ENCODE results near the gene SNRNP200.
A peak's percentile ranks its signal among the peaks of the same experiment; 100 is the strongest.

Gene SNRNP200

DNA sequence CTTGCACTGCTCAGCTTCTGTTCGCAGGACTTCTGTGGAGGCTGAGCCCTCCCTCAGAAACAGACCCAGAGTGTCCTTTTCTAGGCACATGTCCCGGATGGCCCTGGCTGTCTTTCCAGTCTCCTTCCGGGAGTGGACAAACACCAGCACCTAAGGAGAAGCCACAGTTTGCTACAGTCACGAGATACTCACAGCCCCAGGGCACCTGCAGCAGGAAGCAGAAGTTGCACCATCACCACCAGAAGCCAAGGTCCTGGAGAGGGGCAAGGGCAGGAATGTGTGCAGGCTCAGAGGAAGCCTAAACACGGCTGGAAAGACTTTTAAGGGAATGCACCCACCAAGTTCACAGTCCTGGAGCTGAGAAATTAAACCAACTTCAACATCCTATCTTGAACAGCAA lies 13.6 kb downstream of the SNRNP200 start:
- Histone ChIP-seq H3K9ac (ENCODE audit: low read length in 5 of 5) (no peak overlapping the region), H3K4me1 (ENCODE audit: control insufficient read depth in 5 of 5, insufficient read depth in 5 of 5, low read length in 5 of 5) (peaks cover 0 to 10% (median 5%) of the 10 kb centered on the region in 5 donors), H3K9me3 (ENCODE audit: control insufficient read depth in 5 of 5, low read length in 5 of 5) (no peaks in the 10 kb centered on the region), H3K27me3 (ENCODE audit: control insufficient read depth in 5 of 5, insufficient read depth in 4 of 5, low read length in 5 of 5) (no peaks in the 10 kb centered on the region), H3K4me3 (ENCODE audit: low read depth in 1 of 5, low read length in 5 of 5) (no peak overlapping the region), H3K27ac (ENCODE audit: low read depth, low read length) (no peak overlapping the region), H3K36me3 (ENCODE audit: control insufficient read depth in 5 of 5, insufficient read depth in 5 of 5, low read length in 5 of 5) (peaks cover 39 to 99% (median 94%) of the 10 kb centered on the region in 5 donors)

DNA sequence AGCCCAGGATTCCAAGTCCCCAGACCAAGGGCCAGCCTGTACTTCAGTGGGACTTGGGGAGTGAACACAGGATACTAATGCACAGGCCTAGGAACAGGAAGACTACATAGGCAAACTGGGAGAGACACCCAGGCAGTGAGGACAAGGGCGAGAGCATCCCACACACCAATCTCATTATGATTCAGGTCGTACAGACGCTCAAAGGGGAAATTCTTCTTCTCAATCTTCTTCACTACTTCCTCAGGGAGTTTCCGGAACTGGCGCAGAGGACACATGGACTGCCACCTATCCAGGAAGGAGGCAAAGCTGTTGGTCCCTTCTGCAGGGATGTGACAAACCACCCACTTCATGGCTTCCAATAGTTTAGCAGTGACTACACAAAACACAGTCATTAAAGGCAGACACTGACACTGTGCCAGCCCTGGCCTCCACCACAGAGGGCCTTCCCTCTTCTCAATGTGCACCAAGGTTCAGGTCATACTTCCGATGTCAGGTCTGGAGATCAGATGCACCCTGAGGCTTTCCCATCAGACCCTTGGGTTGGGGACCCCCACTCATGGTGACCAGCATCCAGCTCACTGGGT lies 18.0 kb downstream of the SNRNP200 start:
- H3K4me3 ChIP-seq (ENCODE audit: low read depth in 1 of 5, low read length in 5 of 5): no peak overlapping the region

DNA sequence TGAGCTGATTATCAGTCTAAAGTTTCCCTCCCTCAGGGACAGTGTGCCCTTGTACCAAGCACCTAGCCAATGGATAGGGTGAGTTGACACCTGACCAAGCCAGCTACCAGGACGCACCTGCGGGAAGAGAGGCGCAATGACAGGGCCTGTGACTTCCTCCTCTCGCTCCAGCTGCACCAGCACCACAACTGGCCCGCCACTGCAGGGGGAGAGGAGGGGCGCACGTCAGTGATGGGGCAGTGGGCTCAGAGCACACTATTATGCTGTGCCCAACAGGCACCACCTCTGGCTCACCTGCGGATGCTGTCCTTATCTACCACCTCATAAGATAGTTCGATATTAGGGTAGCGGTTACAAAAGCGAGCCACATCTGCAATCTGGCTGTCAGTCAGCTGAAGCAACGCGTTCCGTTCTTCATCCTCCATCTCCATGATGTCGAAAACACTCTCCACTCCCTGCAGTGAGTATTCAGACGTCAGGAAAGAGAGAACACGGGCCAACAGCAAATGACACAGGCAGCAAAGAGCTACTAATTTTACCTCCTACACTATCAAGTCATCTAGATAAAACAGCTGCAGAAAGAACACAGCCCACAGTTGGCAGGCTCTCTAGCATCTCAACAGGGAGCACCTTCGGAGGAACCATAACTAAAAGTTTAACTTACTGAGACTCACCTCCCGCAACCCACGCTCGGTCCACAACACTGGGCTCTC lies 28.4 kb downstream of the SNRNP200 start:
- no peak overlapping the region for H3K4me3 ChIP-seq (ENCODE audit: low read depth in 1 of 5, low read length in 5 of 5)
- H3K9me3 ChIP-seq (ENCODE audit: control insufficient read depth in 5 of 5, low read length in 5 of 5): no peaks in the 10 kb centered on the region
- H3K27ac ChIP-seq (ENCODE audit: low read depth, low read length): no peak overlapping the region
- H3K9ac ChIP-seq (ENCODE audit: low read length in 5 of 5): no peak overlapping the region
- no peaks in the 10 kb centered on the region for H3K27me3 ChIP-seq (ENCODE audit: control insufficient read depth in 5 of 5, insufficient read depth in 4 of 5, low read length in 5 of 5)
- H3K4me1 ChIP-seq (ENCODE audit: control insufficient read depth in 5 of 5, insufficient read depth in 5 of 5, low read length in 5 of 5): no peaks in the 10 kb centered on the region
- peaks cover 5 to 95% (median 80%) of the 10 kb centered on the region in 5 donors for H3K36me3 ChIP-seq (ENCODE audit: control insufficient read depth in 5 of 5, insufficient read depth in 5 of 5, low read length in 5 of 5)

More for the DNA sequence above, 18.0 kb downstream of the SNRNP200 start:
- H3K27me3 ChIP-seq (ENCODE audit: control insufficient read depth in 5 of 5, insufficient read depth in 4 of 5, low read length in 5 of 5): no peaks in the 10 kb centered on the region
- no peak overlapping the region for H3K27ac ChIP-seq (ENCODE audit: low read depth, low read length)
- H3K9me3 ChIP-seq (ENCODE audit: control insufficient read depth in 5 of 5, low read length in 5 of 5): no peaks in the 10 kb centered on the region
- peaks cover 31 to 100% (median 98%) of the 10 kb centered on the region in 5 donors for H3K36me3 ChIP-seq (ENCODE audit: control insufficient read depth in 5 of 5, insufficient read depth in 5 of 5, low read length in 5 of 5)
- no peaks in the 10 kb centered on the region for H3K4me1 ChIP-seq (ENCODE audit: control insufficient read depth in 5 of 5, insufficient read depth in 5 of 5, low read length in 5 of 5)
- no peak overlapping the region for H3K9ac ChIP-seq (ENCODE audit: low read length in 5 of 5)

DNA sequence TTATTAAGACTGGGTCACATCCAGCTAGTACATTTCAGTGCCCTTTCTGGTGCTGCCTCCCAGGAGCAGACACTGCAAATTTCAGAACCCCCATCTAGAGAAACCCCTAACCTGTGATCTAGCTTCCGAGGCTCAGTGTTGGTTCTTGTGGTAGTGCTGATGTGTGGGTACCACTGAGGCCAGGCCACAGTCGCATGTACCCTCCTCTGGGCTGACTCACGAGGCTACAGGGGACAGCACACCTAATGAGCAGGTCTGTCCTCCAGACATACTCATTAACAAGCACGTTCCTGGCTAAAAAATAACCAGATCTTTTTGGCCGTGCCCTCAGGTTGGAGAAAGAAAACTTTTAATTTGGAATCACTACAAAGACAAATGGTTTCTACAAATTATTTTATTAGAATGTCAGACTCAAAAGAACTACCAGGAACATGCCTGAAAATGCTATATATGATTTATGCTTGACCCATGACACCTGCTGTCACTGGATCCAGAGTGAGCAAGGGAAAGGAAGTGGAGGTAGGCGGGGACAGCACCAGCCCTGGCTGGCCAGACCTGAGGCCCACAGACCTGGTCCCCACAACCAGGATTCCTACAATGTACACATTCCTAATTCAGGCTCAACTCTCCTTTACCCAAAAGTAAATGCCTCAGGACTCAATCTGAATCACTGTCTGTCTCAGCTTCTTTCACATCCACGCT lies 30.8 kb downstream of the SNRNP200 start:
- H3K4me1 ChIP-seq (ENCODE audit: control insufficient read depth in 5 of 5, insufficient read depth in 5 of 5, low read length in 5 of 5): no peaks in the 10 kb centered on the region
- H3K9ac ChIP-seq (ENCODE audit: low read length in 5 of 5): no peak overlapping the region
- no peak overlapping the region for H3K27ac ChIP-seq (ENCODE audit: low read depth, low read length)
- H3K36me3 ChIP-seq (ENCODE audit: control insufficient read depth in 5 of 5, insufficient read depth in 5 of 5, low read length in 5 of 5): peaks cover 2 to 93% (median 77%) of the 10 kb centered on the region in 5 donors
- no peaks in the 10 kb centered on the region for H3K27me3 ChIP-seq (ENCODE audit: control insufficient read depth in 5 of 5, insufficient read depth in 4 of 5, low read length in 5 of 5)
- no peaks in the 10 kb centered on the region for H3K9me3 ChIP-seq (ENCODE audit: control insufficient read depth in 5 of 5, low read length in 5 of 5)
- H3K4me3 ChIP-seq (ENCODE audit: low read depth in 1 of 5, low read length in 5 of 5): no peak overlapping the region

DNA sequence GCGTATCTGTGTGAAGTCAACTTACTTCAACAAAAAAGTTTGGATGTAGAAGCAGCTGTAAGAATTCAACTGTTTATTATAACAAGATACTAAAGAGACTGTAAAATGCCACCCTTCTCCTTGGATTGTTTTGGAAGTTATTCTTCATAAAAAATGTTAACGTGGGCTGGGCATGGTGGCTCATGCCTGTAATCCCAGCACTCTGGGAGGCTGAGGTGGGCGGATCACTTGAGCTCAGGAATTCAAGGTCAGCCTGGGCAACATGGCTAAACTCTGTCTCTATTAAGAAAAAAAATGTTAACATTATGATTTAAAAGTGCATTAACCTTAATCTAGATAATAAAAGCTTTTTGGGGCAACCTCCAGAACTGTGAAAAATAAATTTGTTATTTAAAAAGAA lies 31.6 kb downstream of the SNRNP200 start:
- Histone ChIP-seq H3K4me1 (ENCODE audit: control insufficient read depth in 5 of 5, insufficient read depth in 5 of 5, low read length in 5 of 5) (peaks cover 0 to under 1% (median 0%) of the 10 kb centered on the region in 5 donors), H3K27ac (ENCODE audit: low read depth, low read length) (no peak overlapping the region), H3K4me3 (ENCODE audit: low read depth in 1 of 5, low read length in 5 of 5) (no peak overlapping the region), H3K36me3 (ENCODE audit: control insufficient read depth in 5 of 5, insufficient read depth in 5 of 5, low read length in 5 of 5) (peaks cover 2 to 93% (median 77%) of the 10 kb centered on the region in 5 donors), H3K27me3 (ENCODE audit: control insufficient read depth in 5 of 5, insufficient read depth in 4 of 5, low read length in 5 of 5) (no peaks in the 10 kb centered on the region), H3K9ac (ENCODE audit: low read length in 5 of 5) (no peak overlapping the region), H3K9me3 (ENCODE audit: control insufficient read depth in 5 of 5, low read length in 5 of 5) (no peaks in the 10 kb centered on the region)

DNA sequence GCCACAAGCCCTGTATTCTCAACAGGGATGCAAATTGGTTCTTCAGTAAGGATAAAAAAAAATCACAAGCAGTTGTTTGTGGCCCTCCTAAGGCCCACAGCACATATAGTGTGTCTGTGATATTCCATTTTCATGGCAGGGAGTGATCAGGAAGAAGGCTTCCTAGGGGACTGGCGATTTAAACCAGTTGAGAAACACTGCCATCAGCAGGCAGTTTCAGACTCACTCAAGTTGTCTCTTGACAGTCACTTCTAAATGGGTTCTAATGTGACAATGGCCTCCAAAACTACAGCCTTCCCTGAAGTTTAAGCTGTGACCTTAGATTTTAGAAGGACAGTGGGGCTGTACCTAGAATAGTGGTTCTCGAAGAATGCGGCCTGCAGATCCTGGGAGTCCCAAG lies 33.4 kb downstream of the SNRNP200 start:
- H3K27me3 ChIP-seq (ENCODE audit: control insufficient read depth in 5 of 5, insufficient read depth in 4 of 5, low read length in 5 of 5): no peaks in the 10 kb centered on the region
- no peak overlapping the region for H3K27ac ChIP-seq (ENCODE audit: low read depth, low read length)
- H3K9me3 ChIP-seq (ENCODE audit: control insufficient read depth in 5 of 5, low read length in 5 of 5): no peaks in the 10 kb centered on the region
- peaks cover 2 to 8% (median 5%) of the 10 kb centered on the region in 5 donors for H3K4me1 ChIP-seq (ENCODE audit: control insufficient read depth in 5 of 5, insufficient read depth in 5 of 5, low read length in 5 of 5)
- peaks cover 5 to 91% (median 72%) of the 10 kb centered on the region in 5 donors for H3K36me3 ChIP-seq (ENCODE audit: control insufficient read depth in 5 of 5, insufficient read depth in 5 of 5, low read length in 5 of 5)
- no peak overlapping the region for H3K9ac ChIP-seq (ENCODE audit: low read length in 5 of 5)
- no peak overlapping the region for H3K4me3 ChIP-seq (ENCODE audit: low read depth in 1 of 5, low read length in 5 of 5)

DNA sequence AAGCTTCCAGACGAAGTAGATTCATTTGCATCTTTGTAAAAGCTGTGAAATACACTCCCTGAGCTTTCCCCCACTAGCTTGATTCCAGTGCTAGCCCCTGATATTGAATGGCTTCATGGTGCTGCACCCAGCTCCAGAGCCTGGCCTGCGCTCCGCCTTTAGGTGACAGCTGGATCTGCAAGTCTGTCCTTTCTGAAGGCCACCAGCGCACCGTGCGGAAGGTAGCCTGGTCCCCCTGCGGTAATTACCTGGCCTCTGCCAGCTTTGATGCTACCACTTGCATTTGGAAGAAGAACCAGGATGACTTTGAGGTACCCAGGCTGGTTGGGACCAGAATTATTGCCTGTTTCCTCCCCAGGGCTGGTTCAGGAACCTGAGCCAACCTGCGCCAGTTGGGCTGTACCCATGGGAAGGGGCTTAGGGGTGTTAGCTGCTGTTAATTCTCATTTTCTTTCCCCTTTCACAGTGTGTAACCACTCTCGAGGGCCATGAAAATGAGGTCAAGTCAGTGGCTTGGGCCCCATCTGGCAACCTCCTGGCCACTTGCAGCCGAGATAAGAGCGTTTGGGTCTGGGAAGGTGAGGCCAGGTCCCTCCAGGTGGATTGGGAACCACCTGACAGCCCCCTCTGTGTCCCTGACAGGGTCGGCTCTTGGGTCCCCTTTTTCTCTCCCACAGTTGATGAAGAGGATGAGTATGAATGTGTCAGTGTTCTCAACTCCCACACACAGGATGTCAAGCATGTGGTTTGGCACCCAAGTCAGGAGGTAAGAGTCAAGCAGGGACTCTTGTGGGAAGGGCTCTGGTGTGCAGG lies 38.0 kb downstream of the SNRNP200 start:
- Histone ChIP-seq H3K4me1 (ENCODE audit: control insufficient read depth in 5 of 5, insufficient read depth in 5 of 5, low read length in 5 of 5) (peaks cover 7 to 36% (median 29%) of the 10 kb centered on the region in 5 donors), H3K36me3 (ENCODE audit: control insufficient read depth in 5 of 5, insufficient read depth in 5 of 5, low read length in 5 of 5) (peaks cover 5 to 58% (median 38%) of the 10 kb centered on the region in 5 donors), H3K9ac (ENCODE audit: low read length in 5 of 5) (peak overlapping the region in 3 of 5 donors; percentile 28 to 59 (median 42)), H3K27me3 (ENCODE audit: control insufficient read depth in 5 of 5, insufficient read depth in 4 of 5, low read length in 5 of 5) (no peaks in the 10 kb centered on the region), H3K4me3 (ENCODE audit: low read depth in 1 of 5, low read length in 5 of 5) (peak overlapping the region; percentile 21 to 96 (median 82)), H3K9me3 (ENCODE audit: control insufficient read depth in 5 of 5, low read length in 5 of 5) (no peaks in the 10 kb centered on the region), H3K27ac (ENCODE audit: low read depth, low read length) (peak overlapping the region; percentile 93)

DNA sequence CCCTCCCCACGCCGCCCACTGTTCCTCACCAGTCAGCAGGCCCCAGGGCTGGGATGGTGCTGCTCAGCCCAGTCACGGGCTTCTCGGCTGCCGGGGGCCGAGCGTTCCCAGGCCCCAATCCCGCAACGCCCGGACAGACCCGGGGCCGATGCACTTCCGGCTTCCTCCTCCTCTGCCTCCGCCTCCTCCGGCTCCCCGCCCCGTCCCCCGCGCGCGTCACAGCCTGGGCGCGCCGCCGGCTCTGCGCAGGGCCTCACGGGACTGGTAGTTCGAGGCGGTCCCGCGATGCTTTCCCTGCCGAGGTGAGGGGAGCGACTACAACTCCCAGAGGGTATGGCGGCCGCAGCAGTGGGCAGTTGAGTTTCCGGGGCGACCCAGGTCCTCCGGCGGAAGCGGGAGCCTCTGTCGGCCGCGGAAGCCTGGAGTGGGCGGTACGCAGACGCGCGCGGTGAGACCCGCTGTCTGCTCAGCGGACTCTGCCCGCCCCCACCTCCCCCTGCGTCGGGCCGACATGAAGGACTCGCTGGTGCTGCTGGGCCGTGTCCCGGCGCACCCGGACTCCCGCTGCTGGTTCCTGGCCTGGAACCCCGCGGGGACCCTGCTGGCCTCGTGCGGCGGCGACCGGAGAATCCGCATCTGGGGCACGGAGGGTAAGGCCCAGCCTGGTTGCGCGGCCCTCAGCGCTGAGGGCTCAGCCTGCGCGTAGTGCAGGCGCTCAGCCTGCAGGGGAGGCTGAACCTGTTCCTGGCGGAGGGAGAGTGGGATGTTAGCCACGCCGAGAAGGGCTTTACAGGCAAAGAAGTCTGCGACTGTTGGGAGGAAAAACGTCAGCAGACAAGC lies 39.3 kb downstream of the SNRNP200 start, which contains the start of the genes CIAO1 and TMEM127:
Gene CIAO1 (plus strand): TSS at position 386 of the 840 bp plus-strand sequence. CDS start 126 bp downstream, at position 512.
Gene TMEM127 (minus strand): TSS at position 158 of the 840 bp plus-strand sequence. CDS start 616 bp downstream, outside the sequence.
- peaks cover 7 to 47% (median 37%) of the 10 kb centered on the region in 5 donors for H3K4me1 ChIP-seq (ENCODE audit: control insufficient read depth in 5 of 5, insufficient read depth in 5 of 5, low read length in 5 of 5)
- H3K27me3 ChIP-seq (ENCODE audit: control insufficient read depth in 5 of 5, insufficient read depth in 4 of 5, low read length in 5 of 5): no peaks in the 10 kb centered on the region
- no peaks in the 10 kb centered on the region for H3K9me3 ChIP-seq (ENCODE audit: control insufficient read depth in 5 of 5, low read length in 5 of 5)
- H3K4me3 ChIP-seq (ENCODE audit: low read depth in 1 of 5, low read length in 5 of 5): peak within 1 kb of the TSS; percentile 82 to 96 (median 93)
- peaks cover 3 to 54% (median 31%) of the 10 kb centered on the region in 5 donors for H3K36me3 ChIP-seq (ENCODE audit: control insufficient read depth in 5 of 5, insufficient read depth in 5 of 5, low read length in 5 of 5)
- peak within 1 kb of the TSS; percentile 68 to 97 (median 96) for H3K9ac ChIP-seq (ENCODE audit: low read length in 5 of 5)
- H3K27ac ChIP-seq (ENCODE audit: low read depth, low read length): peak within 1 kb of the TSS; percentile 93
